ENCODE measurements around the gene UBE2V1.

GRCh38 chr20:50036703-50037102 is 76.2 kb downstream of the UBE2V1 start:
- TF ChIP-seq CTCF (conservative IDR thresholded peaks at IDR 0.05; ENCODE audit: low read depth, low read length) (no peak), EZH2 (IDR thresholded peaks at IDR 0.05; ENCODE audit: borderline replicate concordance, low read depth, low read length, poor library complexity, severe bottlenecking) (no peak)
